Measurements from ENCODE around the gene NRCAM.
"Not testable (repeated sequence)": the region's sequence is repeated elsewhere in the genome, so short reads cannot be mapped to it uniquely, and the experiment has no call there.

NRCAM gene

DNA sequence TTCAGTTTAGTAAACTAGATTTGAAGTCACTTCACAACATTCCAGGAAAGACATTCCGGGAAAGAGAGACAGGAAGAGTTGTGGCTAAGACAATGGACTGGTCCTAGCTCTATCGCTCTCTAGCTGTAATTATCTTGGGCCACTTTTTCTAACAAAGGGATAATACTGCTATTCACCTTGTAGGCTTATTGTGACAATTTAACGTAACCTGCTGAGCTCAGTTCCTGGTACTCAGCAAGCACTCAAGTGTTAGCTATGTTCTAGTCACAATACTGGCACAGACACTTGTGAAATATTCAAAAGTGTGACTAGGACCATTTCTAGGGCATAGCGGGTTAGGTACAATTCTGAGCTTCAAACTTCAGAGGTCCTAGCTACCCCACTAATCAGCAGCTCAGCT lies 12.0 kb upstream of the NRCAM start:
- no peak overlapping the region for H3K27ac ChIP-seq (ENCODE audit: low read length)
- H3K9me3 ChIP-seq (replicated peaks; ENCODE audit: insufficient read depth, low read length), result no peaks in the 10 kb centered on the region
- H3K9ac ChIP-seq (ENCODE audit: low read length), result no peak overlapping the region
- no peaks in the 10 kb centered on the region for H3K79me2 ChIP-seq (ENCODE audit: low read length)
- TF ChIP-seq, protein P1, sequence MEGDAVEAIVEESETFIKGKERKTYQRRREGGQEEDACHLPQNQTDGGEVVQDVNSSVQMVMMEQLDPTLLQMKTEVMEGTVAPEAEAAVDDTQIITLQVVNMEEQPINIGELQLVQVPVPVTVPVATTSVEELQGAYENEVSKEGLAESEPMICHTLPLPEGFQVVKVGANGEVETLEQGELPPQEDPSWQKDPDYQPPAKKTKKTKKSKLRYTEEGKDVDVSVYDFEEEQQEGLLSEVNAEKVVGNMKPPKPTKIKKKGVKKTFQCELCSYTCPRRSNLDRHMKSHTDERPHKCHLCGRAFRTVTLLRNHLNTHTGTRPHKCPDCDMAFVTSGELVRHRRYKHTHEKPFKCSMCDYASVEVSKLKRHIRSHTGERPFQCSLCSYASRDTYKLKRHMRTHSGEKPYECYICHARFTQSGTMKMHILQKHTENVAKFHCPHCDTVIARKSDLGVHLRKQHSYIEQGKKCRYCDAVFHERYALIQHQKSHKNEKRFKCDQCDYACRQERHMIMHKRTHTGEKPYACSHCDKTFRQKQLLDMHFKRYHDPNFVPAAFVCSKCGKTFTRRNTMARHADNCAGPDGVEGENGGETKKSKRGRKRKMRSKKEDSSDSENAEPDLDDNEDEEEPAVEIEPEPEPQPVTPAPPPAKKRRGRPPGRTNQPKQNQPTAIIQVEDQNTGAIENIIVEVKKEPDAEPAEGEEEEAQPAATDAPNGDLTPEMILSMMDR (IDR thresholded peaks at IDR 0.05; ENCODE audit: low read length), result no peak
- TF ChIP-seq EZH2phosphoT487 (IDR thresholded peaks at IDR 0.05; ENCODE audit: low read length), result no peak
- no peak for TF ChIP-seq EZH2 (optimal IDR thresholded peaks at IDR 0.05; ENCODE audit: low read depth, low read length)
- H3K4me2 ChIP-seq (ENCODE audit: low read depth, low read length), result no peak overlapping the region
- H3K4me1 ChIP-seq (ENCODE audit: low read length), result no peaks in the 10 kb centered on the region
- no peaks in the 10 kb centered on the region for H3F3A ChIP-seq (ENCODE audit: insufficient read depth, low read length)
- H3K9me2 ChIP-seq (replicated peaks; ENCODE audit: insufficient read depth, low read length), result no peaks in the 10 kb centered on the region
- H3K4me3 ChIP-seq (ENCODE audit: low read length), result no peak overlapping the region
- no peaks in the 10 kb centered on the region for H3K27me3 ChIP-seq (replicated peaks; ENCODE audit: insufficient read depth, low read length)
- H2AFZ ChIP-seq (ENCODE audit: low read length), result no peak overlapping the region
- H4K20me1 ChIP-seq (ENCODE audit: insufficient read depth, low read length), result no peaks in the 10 kb centered on the region
- no peak for DNase-seq
- H3K36me3 ChIP-seq (replicated peaks; ENCODE audit: insufficient read depth, low read length), result no peaks in the 10 kb centered on the region

DNA sequence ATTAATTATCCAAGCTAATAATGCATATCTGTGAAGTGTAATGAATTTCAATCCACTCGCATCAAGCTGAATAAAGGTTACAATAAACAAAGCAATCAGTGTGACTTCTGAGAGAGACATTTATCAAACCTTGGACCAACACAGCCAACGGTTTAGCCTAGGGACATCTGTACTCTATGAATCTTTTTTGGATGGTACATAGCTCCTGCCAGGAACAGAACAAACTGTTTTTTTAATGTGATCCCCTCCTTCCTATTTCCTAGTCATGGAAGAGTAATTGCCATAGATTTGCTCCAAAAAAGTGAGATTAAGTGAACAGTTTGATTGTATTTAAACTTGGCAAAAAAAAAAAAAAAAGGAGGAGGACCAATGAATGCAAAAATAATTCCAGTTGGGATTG lies 11.2 kb upstream of the NRCAM start:
- TF ChIP-seq EZH2 (optimal IDR thresholded peaks at IDR 0.05; ENCODE audit: low read depth, low read length) (no peak), EZH2phosphoT487 (IDR thresholded peaks at IDR 0.05; ENCODE audit: low read length) (no peak)
- TF ChIP-seq, protein P1 (IDR thresholded peaks at IDR 0.05; ENCODE audit: low read length), result no peak

DNA sequence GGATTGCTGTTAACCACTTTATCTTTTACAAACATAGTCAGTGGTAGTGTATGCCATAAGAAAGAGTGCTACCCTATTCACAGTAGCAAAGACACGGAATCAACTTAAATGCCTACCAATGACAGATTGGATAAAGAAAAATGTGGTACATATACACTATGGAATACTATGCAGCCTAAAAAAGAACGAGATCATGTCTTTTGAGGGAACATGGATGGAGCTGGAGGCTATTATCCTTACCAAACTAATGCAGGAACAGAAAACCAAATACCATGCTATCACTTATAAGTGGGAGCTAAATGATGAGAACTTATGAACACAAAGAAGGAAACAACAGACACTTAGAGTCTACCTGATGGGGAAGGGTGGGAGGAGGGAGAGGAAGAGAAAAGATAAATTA lies 10.1 kb upstream of the NRCAM start:
- H2AFZ ChIP-seq (ENCODE audit: low read length); H4K20me1 ChIP-seq (ENCODE audit: insufficient read depth, low read length); H3K27ac ChIP-seq (ENCODE audit: low read length); DNase-seq; H3K9ac ChIP-seq (ENCODE audit: low read length); H3K9me2 ChIP-seq (replicated peaks; ENCODE audit: insufficient read depth, low read length); H3K9me3 ChIP-seq (replicated peaks; ENCODE audit: insufficient read depth, low read length); H3K79me2 ChIP-seq (ENCODE audit: low read length); H3K36me3 ChIP-seq (replicated peaks; ENCODE audit: insufficient read depth, low read length); H3K4me2 ChIP-seq (ENCODE audit: low read depth, low read length); H3F3A ChIP-seq (ENCODE audit: insufficient read depth, low read length); H3K4me3 ChIP-seq (ENCODE audit: low read length); H3K27me3 ChIP-seq (replicated peaks; ENCODE audit: insufficient read depth, low read length); H3K4me1 ChIP-seq (ENCODE audit: low read length): not testable (repeated sequence)

More for the DNA sequence above, 11.2 kb upstream of the NRCAM start:
- no peak overlapping the region for H3K27ac ChIP-seq (ENCODE audit: low read length)
- no peak overlapping the region for H3K4me2 ChIP-seq (ENCODE audit: low read depth, low read length)
- DNase-seq, result no peak
- H3K27me3 ChIP-seq (replicated peaks; ENCODE audit: insufficient read depth, low read length), result no peaks in the 10 kb centered on the region
- no peaks in the 10 kb centered on the region for H3K79me2 ChIP-seq (ENCODE audit: low read length)
- H3K36me3 ChIP-seq (replicated peaks; ENCODE audit: insufficient read depth, low read length), result no peaks in the 10 kb centered on the region
- no peaks in the 10 kb centered on the region for H3K9me3 ChIP-seq (replicated peaks; ENCODE audit: insufficient read depth, low read length)
- no peak overlapping the region for H2AFZ ChIP-seq (ENCODE audit: low read length)
- no peaks in the 10 kb centered on the region for H4K20me1 ChIP-seq (ENCODE audit: insufficient read depth, low read length)
- H3F3A ChIP-seq (ENCODE audit: insufficient read depth, low read length), result no peaks in the 10 kb centered on the region
- H3K4me3 ChIP-seq (ENCODE audit: low read length), result no peak overlapping the region
- H3K9ac ChIP-seq (ENCODE audit: low read length), result no peak overlapping the region
- no peaks in the 10 kb centered on the region for H3K4me1 ChIP-seq (ENCODE audit: low read length)
- H3K9me2 ChIP-seq (replicated peaks; ENCODE audit: insufficient read depth, low read length), result no peaks in the 10 kb centered on the region

DNA sequence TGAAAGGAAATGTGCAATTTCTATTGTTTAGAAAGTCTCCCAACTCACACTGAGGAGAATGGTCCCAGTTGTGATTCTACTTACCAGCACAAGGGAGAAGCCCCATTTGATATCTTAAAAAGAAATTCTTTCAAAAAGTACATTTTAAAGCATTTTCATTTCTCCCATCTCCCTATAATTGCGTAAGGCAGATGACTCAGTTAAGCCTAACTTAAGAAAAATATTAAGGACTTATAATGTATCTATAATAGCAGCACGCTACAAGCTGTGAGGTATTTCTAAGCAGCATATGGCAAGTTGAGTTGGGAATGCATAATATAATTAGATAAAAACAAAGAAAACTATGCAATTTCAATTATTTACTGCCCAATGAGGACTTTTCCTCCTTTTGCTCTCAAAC lies 8.5 kb upstream of the NRCAM start:
- DNase-seq, result no peak
- no peak overlapping the region for H3K4me2 ChIP-seq (ENCODE audit: low read depth, low read length)
- no peak overlapping the region for H3K9ac ChIP-seq (ENCODE audit: low read length)

More for the DNA sequence above, 8.5 kb upstream of the NRCAM start:
- no peak overlapping the region for H3K4me3 ChIP-seq (ENCODE audit: low read length)
- no peaks in the 10 kb centered on the region for H3K9me2 ChIP-seq (replicated peaks; ENCODE audit: insufficient read depth, low read length)
- H3K36me3 ChIP-seq (replicated peaks; ENCODE audit: insufficient read depth, low read length), result no peaks in the 10 kb centered on the region
- TF ChIP-seq, protein P1 (IDR thresholded peaks at IDR 0.05; ENCODE audit: low read length), result no peak
- TF ChIP-seq EZH2 (optimal IDR thresholded peaks at IDR 0.05; ENCODE audit: low read depth, low read length), result no peak
- no peak for TF ChIP-seq EZH2phosphoT487 (IDR thresholded peaks at IDR 0.05; ENCODE audit: low read length)
- H3K27ac ChIP-seq (ENCODE audit: low read length), result no peak overlapping the region
- H3F3A ChIP-seq (ENCODE audit: insufficient read depth, low read length), result no peaks in the 10 kb centered on the region
- no peaks in the 10 kb centered on the region for H3K9me3 ChIP-seq (replicated peaks; ENCODE audit: insufficient read depth, low read length)
- H4K20me1 ChIP-seq (ENCODE audit: insufficient read depth, low read length), result no peaks in the 10 kb centered on the region
- H3K79me2 ChIP-seq (ENCODE audit: low read length), result no peaks in the 10 kb centered on the region
- no peaks in the 10 kb centered on the region for H3K27me3 ChIP-seq (replicated peaks; ENCODE audit: insufficient read depth, low read length)
- no peak overlapping the region for H2AFZ ChIP-seq (ENCODE audit: low read length)
- no peaks in the 10 kb centered on the region for H3K4me1 ChIP-seq (ENCODE audit: low read length)

Measured in MM.1S (cell line).